H9 (cell line): ENCODE measurements around the gene PCMT1. TPM values are rescaled to one million over a fixed set of nuclear protein-coding genes. Genes with fewer than 3 reads are reported as not detected.

ENCODE experiments used
- DNase-seq: peaks from one replicate; pipeline ENCODE4 v3.0.0-alpha.2; 2017
- H2AFZ ChIP-seq: one replicate; pipeline ENCODE4 v1.6.1; 2013; ENCODE audit warnings: mild to moderate bottlenecking, low read length, control low read depth, moderate library complexity
- H2AK5ac ChIP-seq: 2 replicates; pipeline ENCODE4 v1.6.1; 2013; ENCODE audit warnings: low read length, control low read depth, mixed read lengths; ENCODE audit not compliant: insufficient read length
- H2BK120ac ChIP-seq: one replicate; pipeline ENCODE4 v1.6.1; 2013; ENCODE audit warnings: low read depth, mild to moderate bottlenecking, low read length, control low read depth, inconsistent platforms; ENCODE audit not compliant: poor library complexity, severe bottlenecking
- H2BK12ac ChIP-seq: 2 replicates; pipeline ENCODE4 v1.6.1; 2013; ENCODE audit warnings: low read length, control low read depth, mixed read lengths, low read depth; ENCODE audit not compliant: insufficient read length
- H2BK15ac ChIP-seq: 2 replicates; pipeline ENCODE4 v1.6.1; 2013; ENCODE audit warnings: low read depth, low read length, control low read depth
- H2BK20ac ChIP-seq: one replicate; pipeline ENCODE4 v1.6.1; 2013; ENCODE audit warnings: low read depth, mild to moderate bottlenecking, low read length, control low read depth, inconsistent platforms; ENCODE audit not compliant: poor library complexity, severe bottlenecking
- H2BK5ac ChIP-seq: 2 replicates; pipeline ENCODE4 v1.6.1; 2013; ENCODE audit warnings: low read length, control low read depth, mixed read lengths; ENCODE audit not compliant: insufficient read length
- H3K14ac ChIP-seq: 2 replicates; pipeline ENCODE4 v1.6.1; 2013; ENCODE audit warnings: low read length, control low read depth; ENCODE audit not compliant: insufficient read depth
- H3K18ac ChIP-seq: 2 replicates; pipeline ENCODE4 v1.6.1; 2013; ENCODE audit warnings: low read depth, mild to moderate bottlenecking, mixed read lengths, low read length, control low read depth; ENCODE audit not compliant: insufficient read length
- H3K23ac ChIP-seq: 2 replicates; pipeline ENCODE4 v1.6.1; 2013; ENCODE audit warnings: low read length, control low read depth, mixed read lengths, low read depth; ENCODE audit not compliant: insufficient read length
- H3K23me2 ChIP-seq: 2 replicates; pipeline ENCODE4 v1.6.1; 2013; ENCODE audit warnings: low read depth, mild to moderate bottlenecking, mixed read lengths, low read length, control low read depth; ENCODE audit not compliant: insufficient read length, poor library complexity, severe bottlenecking
- H3K27ac ChIP-seq: 2 replicates; pipeline ENCODE4 v1.5.1; 2013; ENCODE audit warnings: low read length, control low read depth, mixed read lengths, low read depth; ENCODE audit not compliant: insufficient read length
- H3K27me3 ChIP-seq: 2 replicates; pipeline ENCODE4 v1.6.1; 2013; ENCODE audit warnings: low read length, control low read depth, inconsistent platforms; ENCODE audit not compliant: insufficient read depth
- H3K4ac ChIP-seq: 2 replicates; pipeline ENCODE4 v1.6.1; 2013; ENCODE audit warnings: low read depth, mild to moderate bottlenecking, control low read depth, inconsistent platforms, low read length, moderate library complexity
- H3K4me1 ChIP-seq: 2 replicates; pipeline ENCODE4 v1.6.1; 2013; ENCODE audit warnings: low read length, control low read depth, inconsistent platforms; ENCODE audit not compliant: insufficient read depth
- H3K4me2 ChIP-seq: 2 replicates; pipeline ENCODE4 v1.6.1; 2013; ENCODE audit warnings: low read length, control low read depth, mixed read lengths; ENCODE audit not compliant: insufficient read length, insufficient read depth
- H3K56ac ChIP-seq: 2 replicates; pipeline ENCODE4 v1.6.1; 2013; ENCODE audit warnings: low read depth, mild to moderate bottlenecking, mixed read lengths, low read length, control low read depth; ENCODE audit not compliant: insufficient read length
- H3K79me1 ChIP-seq: 2 replicates; pipeline ENCODE4 v1.6.1; 2013; ENCODE audit warnings: low read depth, mild to moderate bottlenecking, moderate library complexity, low read length, control low read depth, inconsistent platforms; ENCODE audit not compliant: insufficient read depth, poor library complexity, severe bottlenecking
- H3K79me2 ChIP-seq: 2 replicates; pipeline ENCODE4 v1.6.1; 2013; ENCODE audit warnings: low read length, control low read depth, inconsistent platforms; ENCODE audit not compliant: insufficient read depth
- H3K9ac ChIP-seq: 2 replicates; pipeline ENCODE4 v1.6.1; 2013; ENCODE audit warnings: low read length, control low read depth, mixed read lengths; ENCODE audit not compliant: insufficient read length; ENCODE audit errors: extremely low read depth
- H3K9me3 ChIP-seq: one replicate; pipeline ENCODE4 v1.6.1; 2013; ENCODE audit warnings: low read depth, low read length, inconsistent platforms; ENCODE audit not compliant: control insufficient read depth
- H3T11ph ChIP-seq: one replicate; pipeline ENCODE4 v1.6.1; 2013; ENCODE audit warnings: mild to moderate bottlenecking, low read length, control low read depth, inconsistent platforms
- H4K20me1 ChIP-seq: one replicate; pipeline ENCODE4 v1.6.1; 2013; ENCODE audit not compliant: control insufficient read depth, insufficient read length, insufficient read depth
- H4K5ac ChIP-seq: 2 replicates; pipeline ENCODE4 v1.6.1; 2013; ENCODE audit warnings: low read depth, mild to moderate bottlenecking, mixed read lengths, low read length, control low read depth; ENCODE audit not compliant: insufficient read length
- H4K8ac ChIP-seq: replicated peaks from 2 replicates; pipeline ENCODE4 v1.6.1; 2013; ENCODE audit warnings: low read length, control low read depth, mixed read lengths, low read depth; ENCODE audit not compliant: insufficient read length
- H4K91ac ChIP-seq: 2 replicates; pipeline ENCODE4 v1.6.1; 2013; ENCODE audit warnings: low read depth, mild to moderate bottlenecking, moderate library complexity, mixed read lengths, low read length, control low read depth; ENCODE audit not compliant: insufficient read length
- H3K27ac Mint-ChIP-seq, 3 experiments: 2 replicates in 2 of 3; 3 replicates in 1 of 3; pipeline ENCODE4 v1.8.0; 2020 to 2021; ENCODE audit warnings: mixed read lengths in 3 of 3, mild to moderate bottlenecking in 1 of 3, moderate library complexity in 1 of 3
- H3K27me3 Mint-ChIP-seq: 2 replicates; pipeline ENCODE4 v1.8.0; 2021; ENCODE audit warnings: low read depth, mild to moderate bottlenecking, moderate library complexity, mixed read lengths
- H3K36me3 Mint-ChIP-seq, 3 experiments: 2 replicates in 2 of 3; 3 replicates in 1 of 3; pipeline ENCODE4 v1.8.0; 2020 to 2021; ENCODE audit warnings: low read depth in 3 of 3, mixed read lengths in 3 of 3; ENCODE audit not compliant: insufficient read depth in 1 of 3
- H3K4me1 Mint-ChIP-seq, 2 experiments: 2 replicates each; pipeline ENCODE4 v1.8.0; 2020; ENCODE audit warnings: mixed read lengths in 2 of 2
- H3K4me3 Mint-ChIP-seq, 2 experiments: 2 replicates in 1 of 2; 3 replicates in 1 of 2; pipeline ENCODE4 v1.8.0; 2020 to 2021; ENCODE audit warnings: mild to moderate bottlenecking in 2 of 2, mixed read lengths in 2 of 2, moderate library complexity in 1 of 2
- H3K9me3 Mint-ChIP-seq, 2 experiments: 2 replicates in 1 of 2; 3 replicates in 1 of 2; pipeline ENCODE4 v1.8.0; 2020; ENCODE audit warnings: mild to moderate bottlenecking in 2 of 2, mixed read lengths in 2 of 2, moderate library complexity in 1 of 2
- WGBS: extraction: QIAGEN DNeasy Blood & Tissue Kit; methylation state at CpG from one replicate; pipeline ENCODE4 v1.1.7; 2013; ENCODE audit warnings: missing lambda C conversion rate, low lambda C conversion rate, mixed read lengths; ENCODE audit not compliant: insufficient read length; ENCODE audit errors: extremely low coverage; 5-methylcytosine and 5-hydroxymethylcytosine counted together
- total RNA-seq: library from RNA; stranded (reverse); gene quantifications from 2 replicates; pipeline ENCODE4 v1.2.1, GENCODE V29; 2021
- TF ChIP-seq, protein P1 (sequence below): fragments of 200-600 bp; sonication (generic); conservative IDR thresholded peaks from 3 replicates; pipeline ENCODE4 v1.8.0; 2021; ENCODE audit warnings: antibody characterized with exemption, mild to moderate bottlenecking

PCMT1 gene
- total RNA-seq, 1 experiment from 2014 or later: 98.3 TPM

DNA sequence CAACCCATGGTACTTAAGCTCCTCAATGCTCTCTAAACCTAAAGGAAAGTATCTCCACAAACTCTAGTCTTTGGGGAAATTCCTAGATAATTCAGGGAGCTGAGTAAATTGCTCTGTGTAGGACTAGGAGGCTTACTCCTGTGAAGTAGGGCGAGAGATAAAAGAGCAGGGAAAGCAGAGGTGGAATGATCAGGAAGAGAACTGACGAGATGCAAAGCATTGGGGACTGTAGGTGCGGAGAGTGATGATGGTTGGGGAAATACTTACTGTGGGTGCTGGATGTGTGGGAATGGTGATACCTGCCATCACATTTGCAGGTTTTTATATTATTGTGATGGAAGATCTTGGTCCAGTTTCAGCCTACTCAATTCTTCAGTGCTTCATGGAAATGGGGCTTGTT lies 30.0 kb upstream of the PCMT1 start:
- H3K56ac ChIP-seq: no peak overlapping the region
- no peak overlapping the region for H4K91ac ChIP-seq
- H3K27ac ChIP-seq: no peak overlapping the region
- no peak overlapping the region for H2BK15ac ChIP-seq
- H4K20me1 ChIP-seq: no peaks in the 10 kb centered on the region
- H3K23ac ChIP-seq: no peak overlapping the region
- H2BK20ac ChIP-seq: no peak overlapping the region
- no peaks in the 10 kb centered on the region for H3K4me1 ChIP-seq
- no peak overlapping the region for H3K4ac ChIP-seq
- H4K8ac ChIP-seq: no peak overlapping the region
- TF ChIP-seq, protein P1, sequence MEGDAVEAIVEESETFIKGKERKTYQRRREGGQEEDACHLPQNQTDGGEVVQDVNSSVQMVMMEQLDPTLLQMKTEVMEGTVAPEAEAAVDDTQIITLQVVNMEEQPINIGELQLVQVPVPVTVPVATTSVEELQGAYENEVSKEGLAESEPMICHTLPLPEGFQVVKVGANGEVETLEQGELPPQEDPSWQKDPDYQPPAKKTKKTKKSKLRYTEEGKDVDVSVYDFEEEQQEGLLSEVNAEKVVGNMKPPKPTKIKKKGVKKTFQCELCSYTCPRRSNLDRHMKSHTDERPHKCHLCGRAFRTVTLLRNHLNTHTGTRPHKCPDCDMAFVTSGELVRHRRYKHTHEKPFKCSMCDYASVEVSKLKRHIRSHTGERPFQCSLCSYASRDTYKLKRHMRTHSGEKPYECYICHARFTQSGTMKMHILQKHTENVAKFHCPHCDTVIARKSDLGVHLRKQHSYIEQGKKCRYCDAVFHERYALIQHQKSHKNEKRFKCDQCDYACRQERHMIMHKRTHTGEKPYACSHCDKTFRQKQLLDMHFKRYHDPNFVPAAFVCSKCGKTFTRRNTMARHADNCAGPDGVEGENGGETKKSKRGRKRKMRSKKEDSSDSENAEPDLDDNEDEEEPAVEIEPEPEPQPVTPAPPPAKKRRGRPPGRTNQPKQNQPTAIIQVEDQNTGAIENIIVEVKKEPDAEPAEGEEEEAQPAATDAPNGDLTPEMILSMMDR: no peak
- H2BK5ac ChIP-seq: no peak overlapping the region
- H2AFZ ChIP-seq: no peak overlapping the region
- no peak for DNase-seq
- no peak overlapping the region for H3K9ac ChIP-seq
- H3K27me3 Mint-ChIP-seq: no peaks in the 10 kb centered on the region
- H3K9me3 Mint-ChIP-seq: no peaks in the 10 kb centered on the region; a peak in 1 of 5 replicates
- peaks cover 17 to 20% of the 10 kb centered on the region in 2 experiments for H3K4me1 Mint-ChIP-seq
- H4K5ac ChIP-seq: no peak overlapping the region
- H3K9me3 ChIP-seq: no peaks in the 10 kb centered on the region
- no peak overlapping the region for H3K4me2 ChIP-seq
- no peak overlapping the region for H3K18ac ChIP-seq
- no peak overlapping the region for H2BK120ac ChIP-seq
- no peaks in the 10 kb centered on the region for H3K79me1 ChIP-seq
- peaks cover 10% of the 10 kb centered on the region for H3K23me2 ChIP-seq
- peaks cover 4 to 10% (median 7%) of the 10 kb centered on the region in 3 experiments; a peak in 6 of 7 replicates for H3K36me3 Mint-ChIP-seq
- peaks cover 15% of the 10 kb centered on the region; the same call in 1 of the 2 replicates for H3K79me2 ChIP-seq
- no peak overlapping the region for H3T11ph ChIP-seq
- no peaks in the 10 kb centered on the region for H3K27me3 ChIP-seq
- no peak overlapping the region for H3K27ac Mint-ChIP-seq
- H2BK12ac ChIP-seq: no peak overlapping the region
- H2AK5ac ChIP-seq: no peak overlapping the region
- no CpG with 5 or more reads among the region's 3 CpGs for WGBS
- no peak overlapping the region; a peak in 1 of 5 replicates for H3K4me3 Mint-ChIP-seq
- H3K14ac ChIP-seq: no peak overlapping the region
